Measurements from ENCODE around the gene CD300H.

CD300H gene

GRCh38 chr17:74549343-74549742 lies 18.0 kb downstream of the CD300H start:
- DNase-seq (ENCODE audit: low read depth) = no peak

- no peak for DNase-seq (ENCODE audit: low read depth)
These were observed 19.6 kb downstream of the CD300H start for GRCh38 chr17:74547736-74548135.

GRCh38 chr17:74547264-74547663 lies 20.0 kb downstream of the CD300H start:
- no peak for DNase-seq (ENCODE audit: low read depth)

GRCh38 chr17:74546586-74546985 lies 20.7 kb downstream of the CD300H start:
- DNase-seq (ENCODE audit: low read depth) = no peak

GRCh38 chr17:74545843-74546230 lies 21.5 kb downstream of the CD300H start, which contains the start of gene CD300C:
Gene CD300C (minus strand): TSS chr17:74546115. CDS start chr17:74545782, 333 bp downstream.
- DNase-seq (ENCODE audit: low read depth) = no peak

- DNase-seq (ENCODE audit: low read depth) = no peak
These were observed 22.1 kb downstream of the CD300H start for GRCh38 chr17:74544991-74545842.

- no peak for DNase-seq (ENCODE audit: low read depth)
These were observed 23.2 kb downstream of the CD300H start for GRCh38 chr17:74543891-74544760.

GRCh38 chr17:74543406-74543805 lies 23.9 kb downstream of the CD300H start:
- DNase-seq (ENCODE audit: low read depth) = no peak

GRCh38 chr17:74542727-74543383 lies 24.5 kb downstream of the CD300H start:
- no peak for DNase-seq (ENCODE audit: low read depth)

- no peak for DNase-seq (ENCODE audit: low read depth)
These were observed 25.1 kb downstream of the CD300H start for GRCh38 chr17:74542166-74542565.

- no peak for DNase-seq (ENCODE audit: low read depth)
These were observed 25.9 kb downstream of the CD300H start for GRCh38 chr17:74541176-74542111.

GRCh38 chr17:74539281-74539820 lies 28.0 kb downstream of the CD300H start:
- no peak for DNase-seq (ENCODE audit: low read depth)

GRCh38 chr17:74536890-74537289 lies 30.4 kb downstream of the CD300H start:
- no peak for DNase-seq (ENCODE audit: low read depth)

GRCh38 chr17:74532115-74532514 lies 35.2 kb downstream of the CD300H start:
- DNase-seq (ENCODE audit: low read depth) = no peak

GRCh38 chr17:74531231-74531761 lies 36.0 kb downstream of the CD300H start, which contains the start of gene CD300LB:
Gene CD300LB (minus strand): TSS chr17:74531475. CDS start chr17:74531350, 125 bp downstream.
- DNase-seq (ENCODE audit: low read depth) = no peak

GRCh38 chr17:74530831-74531150 lies 36.5 kb downstream of the CD300H start:
- no peak for DNase-seq (ENCODE audit: low read depth)

GRCh38 chr17:74529243-74529642 lies 38.1 kb downstream of the CD300H start:
- no peak for DNase-seq (ENCODE audit: low read depth)

- no peak for DNase-seq (ENCODE audit: low read depth)
These were observed 38.7 kb downstream of the CD300H start for GRCh38 chr17:74528491-74529199.

- DNase-seq (ENCODE audit: low read depth) = no peak
These were observed 39.6 kb downstream of the CD300H start for GRCh38 chr17:74527756-74528155.

GRCh38 chr17:74527081-74527480 lies 40.2 kb downstream of the CD300H start:
- DNase-seq (ENCODE audit: low read depth) = no peak
